IMR-90 (cell line): ENCODE results near the gene CPTP. TPM values are rescaled to one million over a fixed set of nuclear protein-coding genes. Genes with fewer than 3 reads are reported as not detected.

Experiments
- ATAC-seq: fragments of 200-7000 bp; cut with Tn5 transposase; 2 replicates; pipeline ENCODE4 v1.9.1; 2020; ENCODE audit warnings: low read depth, mild to moderate bottlenecking, moderate library complexity
- BruUV-seq: library from RNA; stranded (reverse); fragments of 400-500 nt; replicated peaks from 2 replicates; lab custom pipeline; 2021; lab: Mats Ljungman, UMichigan
- CTCF ChIA-PET: fragments of 300-600 bp; formaldehyde crosslinking; extraction: SDS; loops from one replicate; lab custom pipeline; 2021; ENCODE audit warnings: antibody characterized with exemption; lab: Yijun Ruan, JAX
- POLR2A ChIA-PET: fragments of 300-600 bp; sonication (Branson Sonifier 250); formaldehyde crosslinking; loops from one replicate; lab custom pipeline; 2022; ENCODE audit warnings: antibody characterized with exemption; ENCODE audit not compliant: unreplicated experiment; lab: Charles Lee
- DNase-seq: peaks from one replicate; pipeline ENCODE4 v3.0.0; 2013
- H2AFZ ChIP-seq: replicated peaks from 2 replicates; pipeline ENCODE3; 2013; ENCODE audit warnings: low read length, mild to moderate bottlenecking; ENCODE audit not compliant: poor library complexity
- H2AK5ac ChIP-seq: 2 replicates; pipeline ENCODE4 v1.6.1; 2013; ENCODE audit warnings: low read depth, low read length, inconsistent platforms
- H2AK9ac ChIP-seq: replicated peaks from 2 replicates; pipeline ENCODE3; 2013; ENCODE audit warnings: mild to moderate bottlenecking, low read depth, low read length, moderate library complexity; ENCODE audit not compliant: poor library complexity
- H2BK120ac ChIP-seq: 2 replicates; pipeline ENCODE4 v1.6.1; 2013; ENCODE audit warnings: low read depth, low read length, inconsistent platforms
- H2BK15ac ChIP-seq: 3 replicates; pipeline ENCODE4 v1.6.1; 2013; ENCODE audit warnings: low read depth, low read length, inconsistent platforms
- H2BK20ac ChIP-seq: 2 replicates; pipeline ENCODE4 v1.6.1; 2013; ENCODE audit warnings: low read depth, mild to moderate bottlenecking, inconsistent platforms, low read length, moderate library complexity
- H2BK5ac ChIP-seq: 2 replicates; pipeline ENCODE4 v1.6.1; 2013; ENCODE audit warnings: mild to moderate bottlenecking, low read depth, low read length, inconsistent platforms; ENCODE audit not compliant: poor library complexity, severe bottlenecking
- H3K14ac ChIP-seq: replicated peaks from 2 replicates; pipeline ENCODE4 v1.6.1; 2013; ENCODE audit warnings: low read depth, low read length, inconsistent platforms
- H3K18ac ChIP-seq: 2 replicates; pipeline ENCODE4 v1.6.1; 2013; ENCODE audit warnings: low read depth, low read length, control low read depth
- H3K23ac ChIP-seq: 2 replicates; pipeline ENCODE4 v1.6.1; 2013; ENCODE audit warnings: low read depth, low read length, inconsistent platforms
- H3K27ac ChIP-seq: 2 replicates; pipeline ENCODE4 v1.5.1; 2013; ENCODE audit warnings: mild to moderate bottlenecking, control low read depth, low read length; ENCODE audit not compliant: insufficient read depth
- H3K27me3 ChIP-seq: 2 replicates; pipeline ENCODE4 v1.6.1; 2013; ENCODE audit warnings: low read length; ENCODE audit not compliant: control insufficient read depth, insufficient read depth
- H3K36me3 ChIP-seq: 2 replicates; pipeline ENCODE4 v1.6.1; 2013; ENCODE audit warnings: low read length, mixed read lengths; ENCODE audit not compliant: control insufficient read depth, insufficient read depth
- H3K4ac ChIP-seq: 2 replicates; pipeline ENCODE4 v1.6.1; 2013; ENCODE audit warnings: low read depth, low read length, inconsistent platforms
- H3K4me1 ChIP-seq: 2 replicates; pipeline ENCODE4 v1.6.1; 2013; ENCODE audit warnings: low read length, mixed read lengths; ENCODE audit not compliant: control insufficient read depth, insufficient read depth
- H3K4me2 ChIP-seq: 2 replicates; pipeline ENCODE4 v1.6.1; 2013; ENCODE audit warnings: low read depth, mild to moderate bottlenecking, control low read depth, low read length, moderate library complexity
- H3K4me3 ChIP-seq: 2 replicates; pipeline ENCODE4 v1.5.1; 2013; ENCODE audit warnings: low read depth, mild to moderate bottlenecking, control low read depth, low read length, moderate library complexity; ENCODE audit not compliant: insufficient read depth
- H3K56ac ChIP-seq: 2 replicates; pipeline ENCODE4 v1.6.1; 2013; ENCODE audit warnings: low read length, inconsistent platforms; ENCODE audit not compliant: insufficient read depth; ENCODE audit errors: extremely low read depth
- H3K79me1 ChIP-seq, 2 experiments: 2 replicates each; pipeline ENCODE4 v1.6.1; 2013; ENCODE audit warnings: low read length in 2 of 2, inconsistent platforms in 1 of 2, low read depth in 1 of 2
- H3K9ac ChIP-seq: 2 replicates; pipeline ENCODE4 v1.6.1; 2013; ENCODE audit warnings: low read depth, low read length, control low read depth
- H3K9me1 ChIP-seq: 2 replicates; pipeline ENCODE4 v1.6.1; 2013; ENCODE audit warnings: low read length, inconsistent platforms; ENCODE audit not compliant: insufficient read depth
- H3K9me3 ChIP-seq: 2 replicates; pipeline ENCODE4 v1.6.1; 2013; ENCODE audit warnings: low read length; ENCODE audit not compliant: control insufficient read depth, insufficient read depth
- H4K20me1 ChIP-seq: 2 replicates; pipeline ENCODE4 v1.6.1; 2013; ENCODE audit warnings: low read length, inconsistent platforms; ENCODE audit not compliant: insufficient read depth
- H4K5ac ChIP-seq: 2 replicates; pipeline ENCODE4 v1.6.1; 2013; ENCODE audit warnings: mild to moderate bottlenecking, low read depth, low read length, control low read depth
- H4K8ac ChIP-seq, 2 experiments: 2 replicates each; pipeline ENCODE4 v1.6.1; 2013; ENCODE audit warnings: low read depth in 2 of 2, low read length in 2 of 2, control low read depth in 1 of 2, inconsistent platforms in 1 of 2
- H4K91ac ChIP-seq: 2 replicates; pipeline ENCODE4 v1.6.1; 2013; ENCODE audit warnings: low read depth, low read length, inconsistent platforms; ENCODE audit not compliant: insufficient read depth
- CEBPB ChIP-seq: IDR thresholded peaks from 2 replicates; pipeline ENCODE4 v1.6.1; 2012; ENCODE audit warnings: low read depth, low read length, improper control_type of control experiment
- ELK1 ChIP-seq: fragments of 150-350 bp; IDR thresholded peaks from 2 replicates; pipeline ENCODE4 v1.6.1; 2016; ENCODE audit warnings: low read depth, mild to moderate bottlenecking, low read length, moderate library complexity, borderline replicate concordance
- MXI1 ChIP-seq: IDR thresholded peaks from 2 replicates; pipeline ENCODE4 v1.6.1; 2012; ENCODE audit warnings: low read depth, mild to moderate bottlenecking, low read length, moderate library complexity, borderline replicate concordance
- NFE2L2 ChIP-seq: fragments of 150-350 bp; IDR thresholded peaks from 2 replicates; pipeline ENCODE4 v1.6.1; 2016; ENCODE audit warnings: low read depth, mild to moderate bottlenecking, low read length
- POLR2A ChIP-seq: IDR thresholded peaks from 2 replicates; pipeline ENCODE4 v1.6.1; 2012; ENCODE audit warnings: mild to moderate bottlenecking, low read depth, low read length
- RCOR1 ChIP-seq: IDR thresholded peaks from 2 replicates; pipeline ENCODE4 v1.6.1; 2012; ENCODE audit warnings: mild to moderate bottlenecking, low read length, improper control_type of control experiment; ENCODE audit not compliant: insufficient replicate concordance
- WGBS, 2 experiments: methylation state at CpG; one replicate each; pipeline versions ENCODE4 v1.1.5 to v1.1.7; 2013; ENCODE audit warnings: missing lambda C conversion rate in 2 of 2; ENCODE audit not compliant: insufficient read length in 1 of 2; ENCODE audit errors: extremely low coverage in 2 of 2; 5-methylcytosine and 5-hydroxymethylcytosine counted together
- dilution Hi-C: fragments of 300-500 bp; cut with HindIII; formaldehyde crosslinking; loops from one replicate; pipeline ENCODE4 v1.14.3; 2018; ENCODE audit warnings: low sequenced_read_pairs; ENCODE audit not compliant: unreplicated experiment
- in situ Hi-C: fragments of 300-500 bp; cut with MboI; formaldehyde crosslinking; loops from 3 replicates; pipeline ENCODE4 v1.14.3; 2019; ENCODE audit warnings: low sequenced_read_pairs, inconsistent platforms, mixed read lengths
- intact Hi-C: fragments of 100-400 bp; cut with micrococcal nuclease; formaldehyde crosslinking; loops from 2 replicates; pipeline ENCODE4 v1.10.0; 2022
- polyA plus RNA-seq, 3 experiments: library from polyadenylated mRNA; depleted of rRNA; stranded (reverse); fragments of >200 nt; gene quantifications; 2 replicates each; pipeline ENCODE4 v1.2.3, GENCODE V29; 2012; ENCODE audit warnings: low replicate concordance in 1 of 3
- total RNA-seq: library from RNA; depleted of rRNA; stranded (reverse); fragments of >200 nt; gene quantifications from 2 replicates; pipeline ENCODE4 v1.2.3, GENCODE V29; 2012
- TF ChIP-seq, protein P1 (sequence below): fragments of 150-350 bp; IDR thresholded peaks from 2 replicates; pipeline ENCODE4 v1.6.1; 2017; ENCODE audit warnings: mild to moderate bottlenecking, antibody characterized with exemption, low read length, low read depth

CPTP gene
- total and polyA plus RNA-seq, 2 of the 4 experiments (the other 2 are of a cell fraction) = 2.7 to 12.1 TPM

- WGBS, 2 experiments = 83% methylated on average over 15 of the region's 46 CpGs; no CpG with 5 or more reads in 1 of the 2 experiments
- CTCF ChIA-PET = interaction anchor here (0.9 kb wide), 1 partner anchor 165 kb away, joined by 4 read pairs; no protein-coding TSS in a partner anchor
- no TSS peak for BruUV-seq
Measured at GRCh38 chr1:1287288-1288110, 37.1 kb upstream of the CPTP start.

More at GRCh38 chr1:1287288-1288110, 37.1 kb upstream of the CPTP start:
- Histone ChIP-seq H2BK120ac (no peak overlapping the region), H2AK9ac (no peak overlapping the region), H3K4me3 (no peak overlapping the region), H2AK5ac (no peak overlapping the region), H3K14ac (no peak overlapping the region), H2BK20ac (no peak overlapping the region), H3K27ac (no peak overlapping the region), H4K91ac (no peak overlapping the region), H3K4me2 (no peak overlapping the region), H2BK5ac (no peak overlapping the region), H3K27me3 (no peaks in the 10 kb centered on the region), H3K9ac (no peak overlapping the region), H3K4me1 (no peaks in the 10 kb centered on the region; the same call in 1 of the 2 replicates), H3K23ac (no peak overlapping the region), H4K20me1 (peaks cover 6% of the 10 kb centered on the region; the same call in 1 of the 2 replicates), H3K4ac (no peak overlapping the region), H4K5ac (no peak overlapping the region), H2BK15ac (no peak overlapping the region), H3K56ac (no peak overlapping the region), H3K9me3 (no peaks in the 10 kb centered on the region), H2AFZ (no peak overlapping the region), H3K9me1 (peaks cover under 1% of the 10 kb centered on the region; the same call in 1 of the 2 replicates), H3K79me1 (no peaks in the 10 kb centered on the region), H3K36me3 (peaks cover 2% of the 10 kb centered on the region; the same call in 1 of the 2 replicates), H4K8ac (no peak overlapping the region), H3K18ac (no peak overlapping the region)
- TF ChIP-seq ELK1 (no peak), RCOR1 (no peak), MXI1 (no peak), POLR2A (no peak), CEBPB (no peak), NFE2L2 (no peak)
- TF ChIP-seq, protein P1, sequence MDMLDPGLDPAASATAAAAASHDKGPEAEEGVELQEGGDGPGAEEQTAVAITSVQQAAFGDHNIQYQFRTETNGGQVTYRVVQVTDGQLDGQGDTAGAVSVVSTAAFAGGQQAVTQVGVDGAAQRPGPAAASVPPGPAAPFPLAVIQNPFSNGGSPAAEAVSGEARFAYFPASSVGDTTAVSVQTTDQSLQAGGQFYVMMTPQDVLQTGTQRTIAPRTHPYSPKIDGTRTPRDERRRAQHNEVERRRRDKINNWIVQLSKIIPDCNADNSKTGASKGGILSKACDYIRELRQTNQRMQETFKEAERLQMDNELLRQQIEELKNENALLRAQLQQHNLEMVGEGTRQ = no peak
- in situ Hi-C loops (no loop called here), dilution Hi-C loops (no loop called here), intact Hi-C loops (no loop called here)
- DNase-seq (no peak), ATAC-seq (no peak)
- POLR2A ChIA-PET = no interaction called here
